Motor neuron (in vitro differentiated cells): ENCODE data around the gene THPO. TPM values are rescaled to one million over a fixed set of nuclear protein-coding genes. Genes with fewer than 3 reads are reported as not detected.

Experiments used
- ATAC-seq, 8 experiments: fragments of 200-7000 bp; cut with Tn5 transposase; replicated peaks in 6 of 8; 2 replicates each; pipeline ENCODE4 v1.8.0; 2021; ENCODE audit warnings: mild to moderate bottlenecking in 8 of 8, moderate library complexity in 8 of 8
- H3K27ac ChIP-seq, 2 donors: fragments of 250-450 bp; sonication (Bioruptor Pico); 2 replicates each; pipeline ENCODE4 v1.9.0; 2021; ENCODE audit warnings: antibody characterized with exemption in 2 of 2, mild to moderate bottlenecking in 2 of 2, moderate library complexity in 1 of 2
- H3K4me1 ChIP-seq, 2 donors: fragments of 250-450 bp; sonication (Bioruptor Pico); replicated peaks in 1 of 2; 2 replicates each; pipeline ENCODE4 v1.6.1; 2021; ENCODE audit warnings: antibody characterized with exemption in 2 of 2, mild to moderate bottlenecking in 2 of 2, moderate library complexity in 1 of 2
- H3K4me3 ChIP-seq, 5 donors: fragments of 250-450 bp; sonication (Bioruptor Pico); 2 replicates each; pipeline ENCODE4 v1.9.0; 2021; ENCODE audit warnings: antibody characterized with exemption in 5 of 5, mild to moderate bottlenecking in 5 of 5, moderate library complexity in 4 of 5
- WGBS, 10 experiments: fragments of 450-650 bp; shearing (Covaris generic); methylation state at CpG; one replicate each; pipeline ENCODE4 v1.0.0; 2022; 5-methylcytosine and 5-hydroxymethylcytosine counted together
- in situ Hi-C, 9 experiments: fragments of 400-800 bp; cut with MboI; loops; one replicate each; pipeline ENCODE4 v1.15.0; 2021; ENCODE audit warnings: low sequenced_read_pairs in 9 of 9, low pct_unique_long_range_greater_than_20kb in 2 of 9; ENCODE audit not compliant: unreplicated experiment in 9 of 9
- total RNA-seq, 8 experiments: library from RNA; unstranded; fragments of 300-600 nt; gene quantifications; 2 replicates each; pipeline versions ENCODE4 v1.2.3 to v1.2.4, GENCODE V29; 2022

Gene THPO
- total RNA-seq, 8 experiments from 2014 or later, result 0.22 to 1.4 (median 0.53) TPM

DNA sequence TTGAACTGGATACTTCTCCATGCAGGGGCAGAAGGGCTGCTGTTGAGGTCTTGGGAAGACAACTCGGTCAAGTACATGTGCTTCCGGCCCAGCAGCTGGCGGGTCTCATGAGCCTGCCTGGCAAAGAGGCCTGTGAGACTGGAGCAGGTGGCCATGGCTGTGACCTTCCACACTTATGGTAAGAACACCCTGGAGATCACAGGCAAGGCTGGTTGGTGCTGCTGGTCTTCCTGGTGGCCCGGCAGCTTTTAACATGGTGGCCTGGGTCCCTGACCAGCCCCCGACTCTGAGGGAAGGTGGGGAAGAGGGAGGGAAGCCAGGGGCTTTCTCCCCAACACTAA lies 17.3 kb upstream of the THPO start:
- ATAC-seq, result no peak
- Histone ChIP-seq H3K4me3 (no peak overlapping the region), H3K27ac (no peak overlapping the region), H3K4me1 (no peaks in the 10 kb centered on the region)
- 0 to 79% (median 60%) methylated on average over 1 to 2 of the region's 5 CpGs; no CpG with 5 or more reads in 5 of the 10 experiments for WGBS, 10 experiments
- in situ Hi-C loops, result loop anchor here in 1 of 9 experiments (25.0 kb wide), 1 partner anchor 142 kb away; no protein-coding TSS in a partner anchor

DNA sequence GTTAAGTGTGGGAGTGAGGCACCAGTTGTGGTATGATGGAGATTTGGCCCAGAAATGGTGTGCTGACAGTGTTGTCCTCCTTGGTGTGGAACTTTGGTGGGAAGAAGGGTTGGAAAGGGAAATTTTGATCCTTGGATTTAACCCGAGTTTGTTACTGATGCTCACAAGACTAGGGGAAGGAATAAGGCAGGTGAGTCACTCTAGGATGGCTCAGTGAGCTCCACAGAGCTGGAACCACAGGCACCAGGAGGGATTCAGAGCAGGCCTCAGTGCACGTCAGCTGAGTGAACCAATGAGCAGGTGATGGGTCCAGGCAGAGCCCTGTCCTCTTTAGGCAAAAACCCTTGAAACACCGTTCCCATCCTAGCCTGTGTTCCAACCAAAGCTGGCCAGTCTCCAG lies 13.3 kb upstream of the THPO start:
- in situ Hi-C loops, result loop anchor here in 1 of 9 experiments (25.0 kb wide), 1 partner anchor 146 kb away; no protein-coding TSS in a partner anchor
- peak in 1 of 8 experiments; percentile 5 for ATAC-seq
- H3K4me1 ChIP-seq, result peaks cover 0 to 7% of the 10 kb centered on the region in 2 donors
- no peak overlapping the region for H3K4me3 ChIP-seq
- H3K27ac ChIP-seq, result no peak overlapping the region
- 0 to 88% (median 65%) methylated on average over 1 to 3 of the region's 3 CpGs; no CpG with 5 or more reads in 5 of the 10 experiments for WGBS, 10 experiments

DNA sequence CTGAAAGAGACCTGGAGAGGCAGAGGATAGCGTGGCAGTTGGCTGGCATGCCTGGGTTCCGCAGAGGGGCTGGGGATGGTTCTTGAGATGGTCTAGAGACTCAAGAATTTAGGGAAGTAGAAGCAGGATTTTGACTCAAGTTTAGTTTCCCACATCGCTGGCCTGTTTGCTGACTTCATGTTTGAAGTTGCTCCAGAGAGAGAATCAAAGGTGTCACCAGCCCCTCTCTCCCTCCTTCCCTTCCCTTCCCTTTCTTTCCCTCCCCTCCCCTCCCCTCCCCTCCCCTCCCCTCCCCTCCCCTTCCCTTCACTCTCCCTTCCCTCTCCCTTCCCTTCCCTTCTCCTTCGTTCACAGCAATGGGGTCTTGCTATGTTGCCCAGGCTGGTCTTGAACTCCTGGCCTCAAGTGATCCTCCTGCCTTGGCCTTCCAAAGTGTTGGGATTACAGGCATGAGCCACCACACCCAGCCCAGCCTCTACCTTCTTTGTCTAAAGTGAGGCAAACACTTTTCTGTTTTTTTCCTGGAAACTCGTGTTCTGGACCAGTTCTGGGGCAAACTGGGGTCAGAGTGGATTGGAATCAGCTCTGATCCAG lies 12.0 kb upstream of the THPO start:
- WGBS, 10 experiments, result 33 to 100% (median 92%) methylated on average over 1 to 2 of the region's 5 CpGs; no CpG with 5 or more reads in 5 of the 10 experiments
- in situ Hi-C loops, result loop anchor here in 1 of 9 experiments (25.0 kb wide), 1 partner anchor 147 kb away; no protein-coding TSS in a partner anchor
- Histone ChIP-seq H3K4me3 (no peak overlapping the region), H3K27ac (no peak overlapping the region), H3K4me1 (peaks cover 0 to 7% of the 10 kb centered on the region in 2 donors)
- ATAC-seq, result no peak

DNA sequence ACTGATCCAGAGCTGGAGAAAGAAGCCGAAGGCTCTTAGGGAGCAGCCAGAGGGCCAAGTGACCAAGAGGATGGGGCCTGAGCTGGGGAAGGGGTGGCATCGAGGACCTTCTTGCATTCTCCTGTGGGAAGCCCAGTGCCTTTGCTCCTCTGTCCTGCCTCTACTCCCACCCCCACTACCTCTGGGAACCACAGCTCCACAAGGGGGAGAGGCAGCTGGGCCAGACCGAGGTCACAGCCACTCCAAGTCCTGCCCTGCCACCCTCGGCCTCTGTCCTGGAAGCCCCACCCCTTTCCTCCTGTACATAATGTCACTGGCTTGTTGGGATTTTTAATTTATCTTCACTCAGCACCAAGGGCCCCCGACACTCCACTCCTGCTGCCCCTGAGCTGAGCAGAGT lies 11.4 kb upstream of the THPO start:
- Histone ChIP-seq H3K4me3 (no peak overlapping the region), H3K4me1 (peaks cover 0 to 7% of the 10 kb centered on the region in 2 donors), H3K27ac (no peak overlapping the region)
- no peak for ATAC-seq
- 20 to 60% (median 42%) methylated on average over 1 to 4 of the region's 5 CpGs; no CpG with 5 or more reads in 4 of the 10 experiments for WGBS, 10 experiments
- in situ Hi-C loops, result loop anchor here in 1 of 9 experiments (25.0 kb wide), 1 partner anchor 148 kb away; no protein-coding TSS in a partner anchor

DNA sequence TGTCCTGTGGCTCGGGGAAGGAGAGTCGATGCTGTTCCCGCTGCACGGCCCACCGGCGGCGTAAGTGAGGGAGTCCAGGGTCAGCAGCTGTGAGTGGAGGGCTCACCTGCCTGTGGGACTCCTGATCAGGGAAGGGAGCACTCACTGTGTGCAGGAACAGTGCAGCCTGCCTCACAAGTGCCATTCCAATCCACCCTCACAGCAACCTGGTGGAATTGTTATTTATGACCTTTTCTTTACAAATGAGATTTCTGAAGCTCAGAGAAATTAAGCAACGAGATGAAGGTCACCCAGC lies 10.9 kb upstream of the THPO start:
- Histone ChIP-seq H3K27ac (no peak overlapping the region), H3K4me3 (no peak overlapping the region), H3K4me1 (peaks cover 0 to 7% of the 10 kb centered on the region in 2 donors)
- no peak for ATAC-seq
- in situ Hi-C loops, result loop anchor here in 1 of 9 experiments (25.0 kb wide), 1 partner anchor 148 kb away; no protein-coding TSS in a partner anchor
- WGBS, 10 experiments, result 33 to 72% (median 60%) methylated on average over 1 to 5 of the region's 8 CpGs; no CpG with 5 or more reads in 7 of the 10 experiments

- ATAC-seq, result no peak
- H3K4me1 ChIP-seq, result peaks cover 0 to 7% of the 10 kb centered on the region in 2 donors
- H3K4me3 ChIP-seq, result no peak overlapping the region
- in situ Hi-C loops, result loop anchor here in 1 of 9 experiments (25.0 kb wide), 1 partner anchor 149 kb away; no protein-coding TSS in a partner anchor
- 53 to 67% (median 62%) methylated on average over 1 to 2 of the region's 8 CpGs; no CpG with 5 or more reads in 6 of the 10 experiments for WGBS, 10 experiments
- H3K27ac ChIP-seq, result no peak overlapping the region
Measured at GRCh38 chr3:184388164-184388935, 10.3 kb upstream of the THPO start.

GRCh38 chr3:184387174-184387714 lies 9.2 kb upstream of the THPO start:
- WGBS, 10 experiments, result 78 to 92% methylated on average over 2 to 10 of the region's 12 CpGs; no CpG with 5 or more reads in 8 of the 10 experiments
- ATAC-seq, result no peak
- in situ Hi-C loops, result loop anchor here in 1 of 9 experiments (25.0 kb wide), 1 partner anchor 150 kb away; no protein-coding TSS in a partner anchor
- H3K4me1 ChIP-seq, result peaks cover 0 to 7% of the 10 kb centered on the region in 2 donors
- H3K4me3 ChIP-seq, result no peak overlapping the region
- H3K27ac ChIP-seq, result no peak overlapping the region

DNA sequence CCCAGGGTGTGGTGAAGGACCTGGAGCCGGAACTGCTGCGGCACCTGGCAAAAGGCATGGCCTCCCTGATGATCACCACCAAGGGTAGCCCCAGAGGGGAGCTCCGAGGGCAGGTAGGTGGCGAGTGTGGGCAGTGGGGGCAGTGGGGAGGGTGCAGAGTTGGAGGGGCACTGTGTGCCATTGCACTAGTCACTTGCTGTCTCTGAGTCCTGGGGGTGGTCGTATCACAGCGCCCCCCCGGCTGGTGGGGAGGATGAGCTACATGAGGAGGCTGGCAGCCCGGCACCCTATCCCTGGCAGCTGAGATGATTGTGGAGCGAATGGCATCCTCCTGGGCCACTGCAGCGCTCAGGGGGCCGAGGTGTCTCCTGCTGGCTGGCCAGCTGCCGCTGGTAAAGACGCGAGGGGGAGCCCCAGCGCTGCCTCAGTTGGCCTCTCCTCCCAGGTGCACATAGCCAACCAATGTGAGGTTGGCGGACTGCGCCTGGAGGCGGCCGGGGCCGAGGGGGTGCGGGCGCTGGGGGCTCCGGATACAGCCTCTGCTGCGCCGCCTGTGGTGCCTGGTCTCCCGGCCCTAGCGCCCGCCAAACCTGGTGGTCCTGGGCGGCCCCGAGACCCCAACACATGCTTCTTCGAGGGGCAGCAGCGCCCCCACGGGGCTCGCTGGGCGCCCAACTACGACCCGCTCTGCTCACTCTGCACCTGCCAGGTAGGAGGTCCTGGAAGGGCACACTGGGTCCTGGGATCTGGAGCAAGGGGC lies 8.2 kb upstream of the THPO start:
- in situ Hi-C loops, result loop anchor here in 1 of 9 experiments (25.0 kb wide), 1 partner anchor 151 kb away; no protein-coding TSS in a partner anchor
- Histone ChIP-seq H3K4me1 (peaks cover 0 to 7% of the 10 kb centered on the region in 2 donors), H3K27ac (no peak overlapping the region), H3K4me3 (no peak overlapping the region)
- no peak for ATAC-seq
- WGBS, 10 experiments, result 90 to 100% methylated on average over 1 to 2 of the region's 37 CpGs; no CpG with 5 or more reads in 8 of the 10 experiments

DNA sequence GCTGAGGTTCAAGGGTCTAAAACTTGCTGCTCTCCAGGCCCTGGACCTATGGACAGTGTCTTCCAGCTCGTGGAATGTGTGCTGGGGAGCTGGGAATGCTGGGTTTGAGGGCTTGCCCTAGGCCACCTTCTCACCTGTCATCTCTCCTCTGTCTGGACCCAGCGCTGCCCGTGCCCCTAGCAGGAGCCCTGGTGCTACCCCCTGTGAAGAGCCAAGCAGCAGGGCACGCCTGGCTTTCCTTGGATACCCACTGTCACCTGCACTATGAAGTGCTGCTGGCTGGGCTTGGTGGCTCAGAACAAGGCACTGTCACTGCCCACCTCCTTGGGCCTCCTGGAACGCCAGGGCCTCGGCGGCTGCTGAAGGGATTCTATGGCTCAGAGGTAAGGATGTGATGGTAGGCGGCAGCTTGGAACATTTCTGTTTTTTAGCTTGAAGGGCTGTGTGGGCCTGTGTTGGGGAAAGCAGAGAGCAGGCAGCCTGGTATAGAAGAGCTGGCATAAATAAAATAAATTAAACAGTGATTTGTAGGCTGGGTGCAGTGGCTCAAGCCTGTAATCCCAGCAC lies 6.9 kb upstream of the THPO start:
- no peak for ATAC-seq
- Histone ChIP-seq H3K27ac (no peak overlapping the region), H3K4me3 (no peak overlapping the region), H3K4me1 (peaks cover 0 to 14% of the 10 kb centered on the region in 2 donors)
- in situ Hi-C loops, result loop anchor here in 1 of 9 experiments (25.0 kb wide), 1 partner anchor 152 kb away; no protein-coding TSS in a partner anchor
- 20 to 100% (median 95%) methylated on average over 1 to 5 of the region's 8 CpGs; no CpG with 5 or more reads in 3 of the 10 experiments for WGBS, 10 experiments

- ATAC-seq, result no peak
- in situ Hi-C loops, result loop anchor here in 1 of 9 experiments (25.0 kb wide), 1 partner anchor 153 kb away; no protein-coding TSS in a partner anchor
- H3K4me1 ChIP-seq, result peaks cover 3 to 12% of the 10 kb centered on the region in 2 donors
- H3K4me3 ChIP-seq, result no peak overlapping the region
- 51 to 100% (median 82%) methylated on average over 1 to 8 of the region's 9 CpGs; no CpG with 5 or more reads in 5 of the 10 experiments for WGBS, 10 experiments
- no peak overlapping the region for H3K27ac ChIP-seq
Measured at GRCh38 chr3:184384342-184384741, 6.3 kb upstream of the THPO start.

- H3K4me1 ChIP-seq, result peaks cover 9 to 19% of the 10 kb centered on the region in 2 donors
- ATAC-seq, result no peak
- WGBS, 10 experiments, result 65 to 100% (median 70%) methylated on average over 1 to 3 of the region's 15 CpGs; no CpG with 5 or more reads in 7 of the 10 experiments
- no peak overlapping the region for H3K4me3 ChIP-seq
- in situ Hi-C loops, result loop anchor here in 1 of 9 experiments (25.0 kb wide), 1 partner anchor 154 kb away; no protein-coding TSS in a partner anchor
- no peak overlapping the region for H3K27ac ChIP-seq
Measured at GRCh38 chr3:184383033-184383740, 5.2 kb upstream of the THPO start.
